ENCODE results near the gene NDUFAF8. TPM values are rescaled to one million over a fixed set of nuclear protein-coding genes. Genes with fewer than 3 reads are reported as not detected.

The NDUFAF8 gene
- total RNA-seq, 1 experiment from 2014 or later: 102 TPM

DNA sequence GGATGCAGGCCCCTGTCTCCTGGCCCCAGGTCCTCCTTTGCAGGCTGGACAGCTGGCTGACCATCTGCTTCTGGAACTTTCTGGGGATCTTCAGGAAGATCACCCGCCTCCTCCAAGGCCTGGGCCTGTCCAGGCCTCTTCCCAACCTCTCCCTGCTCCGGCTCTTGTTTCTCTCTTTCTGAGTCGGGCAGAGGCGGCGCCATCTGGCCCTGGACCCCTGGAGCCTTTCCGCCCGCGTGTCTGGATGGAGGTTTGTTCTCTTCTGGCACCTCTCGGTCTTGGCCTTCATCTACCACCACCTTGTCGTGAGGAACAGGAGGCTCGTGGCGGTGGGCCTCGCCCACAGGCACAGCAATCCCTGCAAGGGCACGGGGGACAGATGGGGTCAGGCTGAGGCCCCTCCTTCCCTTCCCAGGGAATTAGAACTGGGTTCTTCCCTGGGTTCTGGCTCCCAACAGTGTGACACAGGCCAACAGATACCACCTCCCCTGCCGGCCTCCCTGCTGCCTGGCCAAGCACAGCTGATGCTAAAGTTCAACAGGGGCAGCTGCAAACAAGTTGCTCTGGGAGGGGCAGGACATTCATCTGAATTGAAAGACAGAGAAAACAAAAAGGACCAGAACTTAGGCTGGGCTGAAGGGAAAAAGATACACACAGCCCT lies 13.3 kb downstream of the NDUFAF8 start:
- Histone ChIP-seq H3K4me3 (replicated peaks in 1 of 2; ENCODE audit: low read depth in 1 of 2, low read length in 2 of 2) (no peak overlapping the region), H3K4me1 (ENCODE audit: control insufficient read depth in 1 of 2, insufficient read depth in 2 of 2, low read length in 2 of 2) (no peaks in the 10 kb centered on the region), H3K4me2 (ENCODE audit: low read length) (no peak overlapping the region), H3K9ac (ENCODE audit: low read length) (no peak overlapping the region), H4K20me1 (ENCODE audit: insufficient read depth) (no peaks in the 10 kb centered on the region), H3K9me2 (ENCODE audit: insufficient read depth) (no peaks in the 10 kb centered on the region), H3K27ac (ENCODE audit: low read depth, low read length) (no peak overlapping the region), H3K9me3 (ENCODE audit: control insufficient read depth in 1 of 2, insufficient read depth in 1 of 2, low read depth in 1 of 2, low read length in 2 of 2) (peaks cover 0 to 12% of the 10 kb centered on the region in 2 experiments; a peak in 1 of 4 replicates), H3K27me3 (ENCODE audit: insufficient read depth, low read length) (no peaks in the 10 kb centered on the region), H3K36me3 (ENCODE audit: control insufficient read depth in 1 of 2, insufficient read depth in 2 of 2, low read length in 2 of 2) (peaks cover 21 to 32% of the 10 kb centered on the region in 2 experiments; a peak in 3 of 4 replicates), H3K79me2 (ENCODE audit: insufficient read depth, low read length) (peaks cover 9% of the 10 kb centered on the region; the same call in 1 of the 2 replicates), H2AFZ (ENCODE audit: low read depth, low read length, poor library complexity, severe bottlenecking) (no peak overlapping the region)
- no peak for ATAC-seq
- ChIA-PET POLR2A (interaction anchor here (1.1 to 1.2 kb wide), 2 partner anchors 14 to 220 kb away, joined by 3 to 5 read pairs; partner anchors contain the start of genes NDUFAF8 and TEPSIN), CTCF (interaction anchor here (0.6 to 3.0 kb wide), 3 partner anchors 30 to 232 kb away, joined by 3 to 17 read pairs (median 5); partner anchors contain the start of gene CEP131), RAD21 (ENCODE audit: low non-redundant PET in 1 of 2, low total read pairs in 2 of 2, uncharacterized antibody in 2 of 2, unreplicated experiment in 2 of 2) (interaction anchor here (0.9 to 1.0 kb wide), 2 partner anchors 220 kb away, joined by 3 to 4 read pairs; no protein-coding TSS in a partner anchor)
- intact Hi-C loops (cut with micrococcal nuclease): no loop called here
- TF ChIP-seq, protein P1, sequence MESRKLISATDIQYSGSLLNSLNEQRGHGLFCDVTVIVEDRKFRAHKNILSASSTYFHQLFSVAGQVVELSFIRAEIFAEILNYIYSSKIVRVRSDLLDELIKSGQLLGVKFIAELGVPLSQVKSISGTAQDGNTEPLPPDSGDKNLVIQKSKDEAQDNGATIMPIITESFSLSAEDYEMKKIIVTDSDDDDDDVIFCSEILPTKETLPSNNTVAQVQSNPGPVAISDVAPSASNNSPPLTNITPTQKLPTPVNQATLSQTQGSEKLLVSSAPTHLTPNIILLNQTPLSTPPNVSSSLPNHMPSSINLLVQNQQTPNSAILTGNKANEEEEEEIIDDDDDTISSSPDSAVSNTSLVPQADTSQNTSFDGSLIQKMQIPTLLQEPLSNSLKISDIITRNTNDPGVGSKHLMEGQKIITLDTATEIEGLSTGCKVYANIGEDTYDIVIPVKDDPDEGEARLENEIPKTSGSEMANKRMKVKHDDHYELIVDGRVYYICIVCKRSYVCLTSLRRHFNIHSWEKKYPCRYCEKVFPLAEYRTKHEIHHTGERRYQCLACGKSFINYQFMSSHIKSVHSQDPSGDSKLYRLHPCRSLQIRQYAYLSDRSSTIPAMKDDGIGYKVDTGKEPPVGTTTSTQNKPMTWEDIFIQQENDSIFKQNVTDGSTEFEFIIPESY (IDR thresholded peaks at IDR 0.05; ENCODE audit: extremely low read depth, insufficient replicate concordance, low read length): no peak
- TF ChIP-seq, protein P2, sequence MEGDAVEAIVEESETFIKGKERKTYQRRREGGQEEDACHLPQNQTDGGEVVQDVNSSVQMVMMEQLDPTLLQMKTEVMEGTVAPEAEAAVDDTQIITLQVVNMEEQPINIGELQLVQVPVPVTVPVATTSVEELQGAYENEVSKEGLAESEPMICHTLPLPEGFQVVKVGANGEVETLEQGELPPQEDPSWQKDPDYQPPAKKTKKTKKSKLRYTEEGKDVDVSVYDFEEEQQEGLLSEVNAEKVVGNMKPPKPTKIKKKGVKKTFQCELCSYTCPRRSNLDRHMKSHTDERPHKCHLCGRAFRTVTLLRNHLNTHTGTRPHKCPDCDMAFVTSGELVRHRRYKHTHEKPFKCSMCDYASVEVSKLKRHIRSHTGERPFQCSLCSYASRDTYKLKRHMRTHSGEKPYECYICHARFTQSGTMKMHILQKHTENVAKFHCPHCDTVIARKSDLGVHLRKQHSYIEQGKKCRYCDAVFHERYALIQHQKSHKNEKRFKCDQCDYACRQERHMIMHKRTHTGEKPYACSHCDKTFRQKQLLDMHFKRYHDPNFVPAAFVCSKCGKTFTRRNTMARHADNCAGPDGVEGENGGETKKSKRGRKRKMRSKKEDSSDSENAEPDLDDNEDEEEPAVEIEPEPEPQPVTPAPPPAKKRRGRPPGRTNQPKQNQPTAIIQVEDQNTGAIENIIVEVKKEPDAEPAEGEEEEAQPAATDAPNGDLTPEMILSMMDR (IDR thresholded peaks at IDR 0.05 in 2 of 3, conservative IDR thresholded peaks at IDR 0.05 in 1 of 3; ENCODE audit: borderline replicate concordance in 1 of 3, insufficient read depth in 1 of 3, low read depth in 2 of 3, low read length in 2 of 3): no peak
- TF ChIP-seq RAD21 (IDR thresholded peaks at IDR 0.05; ENCODE audit: low read depth) (no peak), EZH2phosphoT487 (IDR thresholded peaks at IDR 0.05; ENCODE audit: borderline replicate concordance) (no peak), SIN3A (IDR thresholded peaks at IDR 0.05; ENCODE audit: low read depth) (no peak), EGR1 (IDR thresholded peaks at IDR 0.05; ENCODE audit: low read depth) (no peak), ELF1 (IDR thresholded peaks at IDR 0.05; ENCODE audit: borderline replicate concordance, low read depth) (no peak), JUND (IDR thresholded peaks at IDR 0.05) (no peak), TCF7L2 (IDR thresholded peaks at IDR 0.05; ENCODE audit: borderline replicate concordance, extremely low read depth, insufficient read depth, insufficient read length) (no peak)
- no peak for DNase-seq (ENCODE audit: low read depth, low spot score)
- BruUV-seq (replicated peaks): TSS peak; percentile 28

Data from HCT116 (cell line).